DOHH2 (cell line): Measurements from ENCODE around the gene EMP3.

ENCODE experiments used
- CTCF ChIP-seq: fragments of 200-600 bp; sonication (generic); IDR thresholded peaks from one replicate; pipeline ENCODE4 v1.5.1; 2014; ENCODE audit warnings: antibody characterized with exemption, mild to moderate bottlenecking, low read depth, low read length; ENCODE audit not compliant: poor library complexity, severe bottlenecking
- EZH2phosphoT487 ChIP-seq: fragments of 200-600 bp; sonication (generic); IDR thresholded peaks from 2 replicates; pipeline ENCODE4 v1.6.1; 2017; ENCODE audit warnings: borderline replicate concordance, mild to moderate bottlenecking, antibody characterized with exemption, low read length, moderate library complexity, mixed read lengths

- TF ChIP-seq CTCF, result no peak
- TF ChIP-seq EZH2phosphoT487, result no peak
Observed at GRCh38 chr19:48332351-48332661, 7.0 kb downstream of the EMP3 start.
